NCI-H2081 treated with DMSO at 0.1 percent for 48 hours (cell line): ENCODE data around the gene SAE1.
"Not testable (repeated sequence)": the region's sequence is repeated elsewhere in the genome, so short reads cannot be mapped to it uniquely, and the experiment has no call there.

Experiments
- DNase-seq: peaks from one replicate; lab custom pipeline; 2025; lab: John Stamatoyannopoulos, UW

The SAE1 gene

DNA sequence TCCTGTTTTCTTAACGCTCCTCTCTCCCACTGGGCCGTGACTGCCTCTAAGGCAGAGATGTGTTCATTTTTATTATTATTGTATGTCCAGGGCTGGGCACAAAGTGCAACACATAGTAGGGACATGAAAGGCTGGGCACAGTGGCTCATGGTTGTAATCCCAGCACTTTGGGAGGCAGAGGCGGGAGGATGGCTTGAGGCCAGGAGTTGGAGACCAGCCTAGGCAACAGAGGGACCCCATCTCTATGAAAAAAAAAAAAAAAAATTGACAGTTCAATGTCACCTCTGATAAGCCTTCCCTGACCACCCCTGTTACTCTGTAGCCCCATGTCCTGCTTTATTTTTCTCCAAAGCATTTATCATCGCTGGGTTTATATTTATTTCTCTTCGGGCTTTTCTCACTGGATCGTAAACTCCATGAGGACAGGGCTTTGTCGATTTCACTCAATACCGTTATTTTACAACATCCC is 481 bp upstream of the SAE1 start:
- no peak for DNase-seq

DNA sequence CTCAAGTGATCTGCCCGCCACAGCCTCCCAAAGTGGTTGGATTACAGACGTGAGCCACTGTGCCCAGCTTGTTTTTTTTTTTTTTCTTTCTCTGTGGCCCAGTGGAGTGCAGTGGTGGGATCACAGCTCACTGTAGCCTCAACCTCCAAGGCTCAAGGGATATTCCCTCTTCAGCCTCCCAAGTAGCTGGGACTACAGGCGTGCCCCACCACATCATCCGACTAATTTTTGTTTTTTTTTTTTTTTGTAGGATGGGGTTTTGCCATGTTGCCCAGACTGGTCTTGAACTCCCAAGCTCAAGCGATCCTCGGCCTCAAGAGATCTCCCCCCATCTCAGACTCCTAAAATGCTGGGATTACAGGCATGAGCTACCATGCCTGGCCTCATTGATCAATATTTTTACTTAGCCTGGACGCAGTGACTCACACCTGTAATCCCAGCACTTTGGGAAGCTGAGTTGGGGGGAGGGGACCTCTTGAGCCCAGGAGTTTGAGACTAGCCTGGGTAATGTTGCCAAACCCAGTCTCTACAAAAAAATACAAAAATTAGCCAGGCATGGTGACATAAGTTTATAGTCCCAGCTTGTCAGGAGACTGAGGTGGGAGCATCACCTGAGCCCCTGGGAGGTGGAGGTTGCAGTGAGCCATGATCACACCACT is 1.7 kb downstream of the SAE1 start:
- DNase-seq = no peak

DNA sequence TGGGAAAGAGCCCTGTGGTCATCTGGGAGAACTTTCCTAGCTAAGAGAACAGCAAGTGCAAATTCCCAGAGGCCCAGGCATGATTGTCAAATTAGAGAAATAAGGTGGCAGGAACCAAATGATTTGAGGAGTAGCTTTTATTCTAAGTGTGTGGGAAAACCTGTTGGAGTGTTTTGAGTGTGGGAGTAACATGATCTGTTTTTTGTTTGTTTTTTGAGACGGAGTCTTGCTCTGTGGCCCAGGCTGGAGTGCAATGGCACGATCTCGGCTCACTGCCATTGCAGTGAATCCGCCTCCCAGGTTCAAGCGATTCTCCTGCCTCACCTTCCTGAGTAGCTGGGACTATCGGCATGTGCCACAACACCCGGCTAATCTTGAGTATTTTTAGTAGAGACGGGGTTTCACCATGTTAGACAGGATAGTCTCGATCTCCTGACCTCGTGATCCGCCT is 2.4 kb downstream of the SAE1 start:
- no peak for DNase-seq

DNA sequence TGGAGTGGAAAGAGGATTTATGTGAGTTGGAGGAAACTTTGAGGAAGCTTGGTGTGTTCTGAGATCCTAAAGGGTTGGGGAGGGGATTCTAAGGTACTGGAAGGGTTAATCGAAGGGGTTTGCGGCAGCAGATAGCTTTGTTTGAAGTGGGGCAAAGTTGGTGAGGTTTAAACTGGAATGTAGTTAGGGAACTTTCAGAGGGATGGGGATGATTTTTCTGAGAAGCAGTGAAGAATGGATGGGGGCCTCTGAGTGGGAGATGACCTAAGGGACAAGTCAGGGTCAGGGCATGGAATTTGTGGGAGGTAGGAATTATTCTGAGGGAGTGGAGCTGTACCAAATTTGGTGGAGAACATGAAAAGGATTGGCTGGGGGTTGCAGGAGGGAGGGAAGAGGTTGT is 3.9 kb downstream of the SAE1 start:
- no peak for DNase-seq

DNA sequence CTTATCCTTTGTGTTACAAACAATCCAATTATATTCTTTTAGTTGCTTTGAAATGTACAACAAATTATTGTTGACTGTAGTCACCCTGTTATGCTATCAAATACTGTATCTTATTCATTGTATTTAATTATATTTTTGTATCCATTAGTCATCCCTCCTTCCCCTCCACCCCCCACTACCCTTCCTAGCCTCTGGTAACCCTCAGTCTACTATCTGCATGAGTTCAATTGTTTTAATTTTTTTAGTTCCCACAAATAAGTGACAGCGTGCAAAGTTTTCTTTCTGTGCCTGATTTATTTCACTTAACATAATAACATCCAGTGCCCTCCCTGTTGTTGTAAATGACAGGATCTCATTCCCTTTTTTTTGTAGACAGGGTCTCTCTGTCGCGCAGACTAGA is 4.5 kb downstream of the SAE1 start:
- DNase-seq = no peak

DNA sequence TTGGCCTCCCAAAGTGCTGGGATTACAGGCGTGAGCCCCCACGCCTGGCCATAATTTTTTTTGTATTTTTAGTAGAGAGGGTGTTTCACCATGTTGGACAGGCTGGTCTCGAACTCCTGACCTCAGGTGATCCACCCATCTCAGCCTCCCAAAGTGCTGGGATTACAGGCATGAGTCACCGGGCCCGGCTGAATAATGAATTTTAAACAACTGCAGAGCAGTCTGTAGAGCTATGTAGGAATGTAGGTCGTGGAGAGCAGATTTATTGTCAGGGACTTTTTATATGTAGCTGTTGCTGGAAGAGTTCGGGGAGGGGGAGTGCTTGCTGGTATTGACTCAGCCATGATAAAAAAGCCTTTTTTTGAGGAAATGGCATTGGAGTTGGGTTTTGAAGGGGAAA is 10.6 kb downstream of the SAE1 start:
- DNase-seq = not testable (repeated sequence)

DNA sequence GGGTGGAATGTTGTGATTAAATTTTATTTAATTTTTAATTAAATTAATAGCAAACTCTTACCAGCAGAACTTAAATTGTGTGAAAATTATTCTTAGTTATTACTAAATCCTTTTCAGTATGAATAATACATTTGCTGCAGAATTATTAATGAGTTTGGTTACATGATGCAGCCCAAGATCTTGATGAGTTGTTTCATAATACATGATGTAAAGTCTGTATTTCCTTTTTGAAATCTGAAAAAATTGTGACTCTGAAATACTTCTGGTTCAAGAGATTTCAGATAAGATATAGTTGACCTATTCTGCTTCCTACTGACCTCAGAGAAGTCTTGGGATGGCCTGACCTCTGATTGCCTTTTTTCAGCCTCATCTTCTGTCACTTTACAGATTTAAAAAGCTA is 11.1 kb downstream of the SAE1 start:
- DNase-seq = no peak

DNA sequence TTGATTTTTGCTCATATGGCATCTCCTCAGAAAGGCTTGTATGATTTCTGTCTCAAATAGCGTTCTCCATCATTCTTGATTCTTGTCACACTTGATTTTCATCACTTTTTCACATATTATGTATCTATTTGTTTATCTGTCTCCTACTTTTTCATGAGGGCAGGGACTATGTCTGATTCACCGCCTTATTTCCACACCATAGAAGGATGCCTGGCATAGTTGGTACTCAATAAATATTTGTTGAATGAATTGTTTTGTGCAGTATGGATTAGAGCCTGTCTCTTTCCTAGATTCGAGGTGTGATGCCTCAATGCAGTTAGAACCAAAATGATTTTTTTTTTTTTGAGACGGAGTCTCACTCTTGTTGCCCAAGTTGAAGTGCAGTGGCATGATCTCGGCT is 12.1 kb downstream of the SAE1 start:
- no peak for DNase-seq

DNA sequence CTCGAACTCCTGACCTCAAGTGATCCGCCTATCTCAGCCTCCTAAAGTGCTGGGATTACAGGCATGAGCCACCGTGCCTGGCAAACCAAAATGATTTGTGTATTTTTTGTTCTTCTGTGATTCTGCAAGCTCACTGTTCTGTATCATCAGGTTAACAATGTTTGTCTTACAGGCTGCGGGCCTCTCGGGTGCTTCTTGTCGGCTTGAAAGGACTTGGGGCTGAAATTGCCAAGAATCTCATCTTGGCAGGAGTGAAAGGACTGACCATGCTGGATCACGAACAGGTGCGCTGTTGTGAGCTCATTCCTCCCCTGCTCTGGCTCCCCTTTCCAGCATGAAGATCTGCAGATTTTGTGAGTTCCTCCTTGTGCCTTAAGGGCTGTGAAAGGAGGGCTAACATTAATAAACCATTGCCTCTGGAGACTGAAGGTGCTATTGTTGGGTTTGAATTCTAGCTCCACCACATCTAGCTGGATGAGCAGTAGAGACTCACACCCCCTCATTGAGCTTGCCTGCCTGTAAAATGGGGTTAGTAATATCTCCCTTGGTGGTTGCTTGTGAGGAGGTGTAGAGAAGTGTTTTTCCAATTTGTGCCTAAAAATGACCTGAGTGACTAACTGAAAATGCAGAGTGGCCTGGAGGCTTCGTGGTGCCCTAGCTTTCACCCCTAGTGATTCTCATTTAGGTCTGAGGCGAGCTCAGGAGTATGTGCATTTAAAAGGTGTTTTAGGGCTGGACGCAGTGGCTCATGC is 12.9 kb downstream of the SAE1 start:
- DNase-seq = no peak

DNA sequence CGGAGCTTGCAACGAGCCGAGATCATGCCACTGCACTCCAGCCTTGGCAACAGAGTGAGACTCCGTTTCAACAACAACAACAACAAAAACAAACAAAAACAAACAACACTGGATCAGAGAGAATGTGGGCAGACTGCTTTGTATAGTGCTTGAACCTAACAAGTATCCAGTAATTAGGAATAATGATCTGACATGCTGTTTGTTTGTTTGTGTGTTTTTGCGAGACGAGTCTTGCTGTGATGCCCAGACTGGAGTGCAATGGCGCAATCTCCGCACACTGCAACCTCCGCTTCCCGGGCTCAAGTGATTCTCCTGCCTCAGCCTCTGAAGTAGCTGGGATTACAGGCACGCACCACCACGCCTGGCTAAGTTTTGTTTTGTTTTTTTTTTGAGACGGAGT is 14.0 kb downstream of the SAE1 start:
- DNase-seq = no peak

DNA sequence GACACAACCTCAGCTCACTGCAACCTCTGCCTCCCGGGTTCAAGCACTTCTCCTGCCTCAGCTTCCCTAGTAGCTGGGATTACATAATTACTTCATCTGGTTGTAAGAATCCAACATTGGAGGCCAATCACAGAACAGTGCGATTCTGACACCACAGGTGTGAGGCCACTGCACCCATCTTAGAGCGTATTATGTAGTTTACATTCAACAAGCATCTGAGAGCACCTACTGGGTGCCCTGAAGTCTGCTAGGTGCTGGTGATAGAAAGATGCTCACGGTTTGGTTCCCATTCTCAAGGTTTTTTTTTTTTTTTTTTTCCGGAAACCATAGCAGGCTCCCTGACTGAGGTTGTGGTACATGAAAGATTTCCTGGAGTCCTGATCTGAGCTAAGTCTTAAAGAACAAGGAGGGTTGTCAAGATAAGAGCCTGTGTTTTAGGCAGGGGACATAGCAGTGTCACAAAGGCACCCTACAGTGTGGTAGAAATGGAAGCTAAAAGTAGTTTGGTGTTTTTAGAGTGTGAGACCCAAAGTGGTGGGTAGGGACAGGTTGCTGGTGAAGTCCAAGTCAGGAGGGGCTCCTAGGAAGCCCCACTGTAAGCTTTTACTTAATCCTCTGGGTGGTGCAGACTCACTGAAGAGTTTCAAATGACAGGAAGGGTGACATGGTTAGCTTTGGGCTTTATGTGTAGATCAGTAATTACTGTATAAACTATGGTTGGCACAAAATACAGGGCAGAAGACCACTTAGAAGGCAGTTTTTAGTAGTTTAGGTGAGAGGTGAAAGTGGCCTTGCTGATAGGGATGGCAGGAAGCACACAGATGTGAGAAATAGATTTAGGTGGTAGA is 15.2 kb downstream of the SAE1 start:
- DNase-seq = no peak

DNA sequence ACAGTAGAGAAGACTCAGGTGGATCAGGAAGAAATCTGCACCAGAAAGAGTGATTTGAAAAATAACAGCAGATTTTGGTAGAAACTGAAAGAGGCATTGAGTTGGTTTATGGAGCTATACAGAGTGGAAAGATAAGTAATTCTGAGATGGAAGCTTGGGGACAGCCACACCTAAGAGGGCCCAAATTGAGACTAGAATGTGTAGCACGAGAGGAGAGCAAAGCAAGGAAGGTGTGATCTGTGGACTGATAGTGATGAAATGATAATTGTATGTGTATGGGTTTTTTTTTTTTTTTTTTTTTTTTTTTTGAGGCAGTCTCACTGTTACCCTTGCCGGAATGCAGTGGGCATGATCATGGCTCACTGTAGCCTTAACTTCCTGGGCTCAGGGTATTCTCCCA is 16.3 kb downstream of the SAE1 start:
- no peak for DNase-seq

DNA sequence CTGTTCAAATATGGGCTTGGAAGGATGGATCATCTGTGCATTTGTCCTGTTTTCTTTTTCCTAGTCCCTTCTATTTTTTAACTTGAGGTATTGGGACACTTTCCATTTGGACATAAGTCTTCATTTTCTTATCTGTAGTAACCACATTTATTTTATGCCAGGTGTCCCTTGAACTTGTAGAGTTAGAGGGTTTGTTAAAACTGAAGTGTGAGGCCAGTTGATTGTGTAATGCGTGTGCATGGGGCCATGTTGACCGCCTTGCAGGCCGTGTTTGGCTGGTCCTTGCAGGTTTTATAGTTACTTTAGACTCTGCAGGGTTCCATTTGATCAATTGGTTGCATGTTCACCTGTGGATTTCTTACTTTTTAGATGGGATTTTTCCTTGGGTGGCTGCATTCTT is 21.0 kb downstream of the SAE1 start:
- no peak for DNase-seq

DNA sequence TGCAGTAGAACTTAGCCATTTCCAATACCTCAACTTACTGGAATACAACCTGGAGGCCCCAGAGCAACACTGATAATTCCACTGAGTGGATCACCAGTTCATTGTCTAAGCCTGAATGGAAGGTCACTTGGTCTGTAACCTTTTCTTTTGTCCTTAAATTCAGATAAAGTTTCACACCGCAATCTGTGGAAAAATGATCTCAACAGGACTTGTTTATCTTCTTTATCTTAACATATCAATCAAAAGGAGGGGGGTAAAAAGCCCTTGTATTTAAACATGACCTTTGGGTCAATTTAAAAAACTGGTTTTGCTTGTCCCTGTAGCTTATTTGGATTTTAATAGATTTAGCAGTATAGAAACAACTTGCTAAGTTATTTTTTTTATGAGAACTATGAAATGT is 21.6 kb downstream of the SAE1 start:
- DNase-seq = no peak

DNA sequence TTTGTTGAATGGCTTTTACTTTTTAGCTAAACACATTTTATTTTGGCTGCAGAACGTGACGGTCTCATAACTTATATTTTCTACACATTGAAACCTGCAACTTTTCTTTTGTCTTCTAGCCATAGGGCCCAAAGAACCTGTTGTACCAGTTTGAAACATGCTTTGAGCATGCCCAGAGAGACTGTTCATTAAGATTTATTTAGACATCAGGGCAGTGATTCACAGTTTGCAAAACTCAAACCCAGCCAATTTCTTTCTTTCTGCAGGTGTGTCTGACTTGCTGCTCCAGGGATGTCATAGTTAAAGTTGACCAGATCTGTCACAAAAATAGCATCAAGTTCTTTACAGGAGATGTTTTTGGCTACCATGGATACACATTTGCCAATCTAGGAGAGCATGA is 22.0 kb downstream of the SAE1 start:
- DNase-seq = no peak

DNA sequence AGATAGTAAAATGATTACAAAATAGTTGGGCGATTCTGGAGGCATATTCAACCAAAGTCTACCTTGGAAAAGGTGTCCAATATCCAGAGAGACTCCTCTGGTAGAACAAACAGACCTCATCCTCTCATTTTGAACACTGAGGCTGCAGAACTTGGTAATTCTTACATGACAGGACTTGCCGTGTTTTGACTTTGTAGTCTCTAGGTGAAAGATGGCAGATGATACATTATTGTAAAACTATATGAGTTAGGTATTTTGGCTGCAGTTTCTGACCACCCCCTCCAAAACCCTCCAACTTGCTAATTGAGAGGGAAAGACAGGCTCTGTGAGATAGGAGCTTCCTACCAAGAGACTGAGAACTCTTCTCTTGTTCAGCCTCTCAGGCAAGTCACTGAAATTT is 22.6 kb downstream of the SAE1 start:
- DNase-seq = no peak

DNA sequence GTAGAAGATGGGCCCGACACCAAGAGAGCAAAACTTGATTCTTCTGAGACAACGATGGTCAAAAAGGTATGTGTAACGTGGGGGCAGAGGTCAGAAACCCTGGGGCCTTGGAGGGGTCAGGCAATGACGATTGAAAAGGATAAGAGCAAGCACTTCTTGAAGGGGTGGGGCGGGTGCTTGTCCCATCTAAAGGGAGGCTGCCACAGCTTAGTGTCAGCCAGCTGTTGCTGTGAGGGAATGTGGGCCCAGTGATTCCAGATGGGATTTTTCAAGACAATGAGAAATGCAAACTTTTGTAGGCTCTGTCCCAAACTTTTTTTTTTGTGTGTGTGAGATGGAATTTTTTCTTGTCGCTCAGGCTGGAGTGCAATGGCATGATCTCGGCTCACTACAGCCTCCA is 24.5 kb downstream of the SAE1 start:
- no peak for DNase-seq

DNA sequence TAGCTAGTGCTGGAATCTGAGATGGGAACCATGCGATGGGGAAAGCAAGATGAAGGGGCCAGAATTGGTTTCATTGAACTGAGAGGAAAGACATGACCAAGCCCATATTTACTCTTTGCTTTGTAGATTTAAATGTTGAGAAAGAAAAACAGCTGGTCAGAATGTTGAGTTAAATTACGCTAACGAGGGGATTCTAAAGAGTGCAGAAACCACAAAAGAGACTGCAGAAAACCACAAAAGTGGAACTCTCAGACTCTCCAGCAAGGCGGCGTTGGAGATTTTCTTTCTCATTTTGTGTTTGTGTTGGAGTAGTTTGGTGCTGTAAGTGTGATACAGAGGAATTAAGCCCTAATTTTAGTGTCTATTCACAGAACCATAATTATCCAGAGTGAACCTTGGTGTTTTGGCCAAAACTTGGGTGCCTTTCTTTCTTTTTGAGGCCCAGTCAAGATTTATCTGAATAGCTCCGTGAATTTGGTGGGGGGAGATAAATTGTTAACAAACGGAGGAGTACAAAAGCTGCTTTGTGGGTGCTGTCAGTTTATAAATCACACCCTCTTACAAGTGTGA is 26.3 kb downstream of the SAE1 start:
- DNase-seq = no peak

DNA sequence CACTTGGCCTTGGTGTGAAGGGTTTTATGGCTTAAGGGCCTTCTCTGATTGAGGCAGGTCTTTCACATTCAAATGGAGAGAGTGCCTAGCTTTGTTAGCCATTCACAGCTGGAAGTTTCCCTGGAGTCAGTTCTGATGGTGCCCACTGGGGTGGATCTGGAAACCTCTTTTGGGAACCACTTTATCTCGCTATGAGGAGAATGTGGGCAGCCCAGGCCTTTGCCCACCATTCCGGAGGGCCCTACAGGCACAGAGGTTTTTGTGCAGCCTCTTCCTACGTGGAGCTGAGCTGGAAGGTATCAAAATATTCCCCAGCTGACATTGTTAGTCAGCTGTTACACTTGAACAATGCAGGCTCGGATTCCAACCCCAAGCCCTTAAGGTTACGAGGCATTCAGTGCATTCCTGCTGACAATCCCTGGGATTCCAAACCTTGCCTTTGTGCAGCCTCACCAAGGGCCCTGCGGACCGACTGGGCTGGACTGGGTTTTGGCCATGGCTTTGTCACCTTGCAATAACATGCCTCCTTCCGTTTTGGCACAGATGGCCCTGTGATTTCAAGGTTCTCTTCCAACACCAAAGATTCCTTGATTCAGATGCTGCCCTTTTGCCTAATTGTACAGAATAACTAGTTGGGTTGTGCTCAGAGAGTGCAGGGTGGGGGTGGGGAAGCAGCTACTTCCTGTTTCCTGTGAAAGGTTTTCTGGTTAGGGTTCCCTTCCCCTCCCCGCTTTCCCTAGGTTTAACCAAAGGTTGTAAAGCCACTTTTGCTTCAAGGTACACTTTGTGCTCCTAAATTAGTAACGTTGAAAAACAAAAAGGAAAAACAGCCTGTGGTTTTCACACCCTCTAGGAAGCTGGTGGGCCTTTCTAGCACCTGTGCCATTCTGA is 27.0 kb downstream of the SAE1 start:
- DNase-seq = no peak

DNA sequence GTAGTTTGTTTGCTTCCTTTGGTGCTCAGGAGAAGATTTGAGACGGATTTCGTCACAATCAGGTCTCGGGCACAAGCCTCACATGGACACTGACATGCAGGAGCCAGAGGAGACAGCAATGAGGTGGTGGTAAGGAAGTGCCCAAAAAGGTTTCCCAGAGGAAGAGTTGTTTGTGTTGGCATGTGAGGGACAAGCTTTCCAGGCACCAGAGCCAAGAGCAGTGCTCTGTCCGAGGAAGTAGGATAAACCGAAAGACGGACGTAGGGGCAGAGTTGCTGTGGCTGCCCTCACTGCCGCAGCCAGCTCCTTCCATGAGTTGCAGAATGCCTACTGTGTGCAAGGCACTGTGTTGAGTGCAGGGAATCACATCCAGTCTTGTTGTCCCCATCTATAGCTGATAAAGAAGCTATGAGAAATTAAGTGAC is 27.7 kb downstream of the SAE1 start:
- DNase-seq = no peak

DNA sequence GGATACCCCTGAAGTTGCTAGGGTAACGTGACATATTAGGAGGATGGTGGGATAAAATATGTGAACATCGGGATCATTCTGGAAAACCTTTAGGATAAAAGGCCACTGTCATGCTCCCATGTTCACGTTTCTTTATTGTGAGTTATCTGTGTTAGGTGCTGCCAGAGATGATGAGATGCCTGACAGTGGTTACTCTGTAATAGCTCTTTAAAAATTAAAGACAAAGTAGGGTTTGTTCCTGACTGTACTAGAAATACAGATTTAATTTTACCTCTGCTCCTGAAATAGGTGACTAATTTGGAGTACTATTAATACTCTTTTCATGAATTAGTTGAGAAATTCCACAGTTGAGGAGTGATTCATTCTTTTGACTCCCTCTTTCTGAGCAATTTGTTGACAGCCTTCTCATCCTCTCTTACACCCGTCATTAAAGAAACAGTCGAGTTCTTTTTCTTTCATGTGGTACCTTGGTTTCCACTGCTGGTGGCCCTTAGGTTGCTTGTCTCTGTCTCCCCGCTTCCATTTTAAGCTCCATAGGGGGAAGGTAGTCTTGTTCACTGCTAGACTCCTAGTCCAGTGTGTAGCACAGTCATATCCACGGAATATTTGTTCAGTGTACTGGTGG is 28.4 kb downstream of the SAE1 start:
- DNase-seq = no peak
